Measurements from ENCODE around the gene ARID1B. TPM values are rescaled to one million over a fixed set of nuclear protein-coding genes. Genes with fewer than 3 reads are reported as not detected.

The ARID1B gene
- total and polyA plus RNA-seq, 10 of the 15 experiments (the other 5 are each of a cell fraction or from before 2014, with no cell fraction given): 24.7 to 133 (median 54.6) TPM

GRCh38 chr6:157200117-157200516, 422.9 kb downstream of the ARID1B start:
- DNase-seq (ENCODE audit: low read depth, low spot score): no peak
- Histone ChIP-seq H3K4me2 (ENCODE audit: control insufficient read depth, insufficient read depth) (no peak overlapping the region), H3K27ac (ENCODE audit: control insufficient read depth, insufficient read depth) (no peak overlapping the region), H3K79me2 (ENCODE audit: control insufficient read depth, insufficient read depth, low read length) (no peaks in the 10 kb centered on the region; the same call in 1 of the 2 replicates), H4K20me1 (ENCODE audit: control insufficient read depth, insufficient read depth) (no peaks in the 10 kb centered on the region; the same call in 1 of the 2 replicates), H3K4me3 (no peak overlapping the region), H3K4me1 (ENCODE audit: control insufficient read depth, insufficient read depth, low read length) (peaks cover 11% of the 10 kb centered on the region), H2AFZ (ENCODE audit: control insufficient read depth, low read depth, low read length) (no peak overlapping the region), H3K36me3 (ENCODE audit: control insufficient read depth in 2 of 2, insufficient read depth in 2 of 2, low read length in 1 of 2) (peaks cover 19 to 38% of the 10 kb centered on the region in 2 experiments), H3K9me3 (replicated peaks; ENCODE audit: control insufficient read depth, insufficient read depth, low read length) (no peaks in the 10 kb centered on the region), H3K9ac (ENCODE audit: control insufficient read depth, insufficient read depth, low read length) (no peak overlapping the region), H3K27me3 (replicated peaks in 1 of 2; ENCODE audit: control insufficient read depth in 2 of 2, insufficient read depth in 2 of 2, low read length in 1 of 2) (no peaks in the 10 kb centered on the region)
- POLR2A ChIA-PET: no interaction called here
- RAD21 ChIA-PET (ENCODE audit: unreplicated experiment): no interaction called here
- CTCF ChIA-PET: no interaction called here
- FAIRE-seq: no peak
- SMC1A ChIA-PET (ENCODE audit: uncharacterized antibody, unreplicated experiment): no interaction called here
- WGBS (ENCODE audit: insufficient coverage, insufficient replicate concordance, low lambda C conversion rate, missing lambda C conversion rate): 98% methylated on average over 8 of the region's 10 CpGs
- no peak for TF ChIP-seq MXI1 (IDR thresholded peaks at IDR 0.05; ENCODE audit: low read depth, low read length)
- TF ChIP-seq ATF3 (IDR thresholded peaks at IDR 0.05; ENCODE audit: borderline replicate concordance, extremely low read depth, low read depth, low read length): no peak
- TF ChIP-seq SUPT20H (IDR thresholded peaks at IDR 0.05; ENCODE audit: borderline replicate concordance, control insufficient read depth, low read depth, low read length): no peak
- no peak for TF ChIP-seq EZH2 (IDR thresholded peaks at IDR 0.05; ENCODE audit: borderline replicate concordance, control insufficient read depth, low read depth, low read length)
- no peak for TF ChIP-seq TBL1XR1 (IDR thresholded peaks at IDR 0.05; ENCODE audit: low read depth, low read length)
- no peak for TF ChIP-seq USF1 (IDR thresholded peaks at IDR 0.05; ENCODE audit: borderline replicate concordance, extremely low read length, insufficient read depth, low read depth, low read length)
- no peak for ATAC-seq
- no TSS peak for BruUV-seq (replicated peaks)
- intact Hi-C loops (cut with micrococcal nuclease; ENCODE audit: unreplicated experiment) (no loop called here), in situ Hi-C loops (cut with MboI) (no loop called here)

All from GM12878 (cell line).